H1 (cell line): ENCODE data around the gene CADM2. TPM values are rescaled to one million over a fixed set of nuclear protein-coding genes. Genes with fewer than 3 reads are reported as not detected.

Experiments
- CTCF ChIA-PET: fragments of 300-600 bp; sonication (Branson Sonifier 250); formaldehyde crosslinking; loops from one replicate; lab custom pipeline; 2021; ENCODE audit not compliant: partially characterized antibody; lab: Charles Lee
- POLR2A ChIA-PET: fragments of 300-600 bp; sonication (Branson Sonifier 250); formaldehyde crosslinking; loops from one replicate; lab custom pipeline; 2021; ENCODE audit warnings: inconsistent platforms; ENCODE audit not compliant: partially characterized antibody; lab: Charles Lee
- DNase-seq, 2 experiments: peaks; one replicate each; pipeline versions ENCODE4 v3.0.0 to v3.0.0-alpha.2; 2010 to 2022; ENCODE audit warnings: low spot score in 2 of 2, low read depth in 1 of 2, mixed read lengths in 1 of 2
- FAIRE-seq: peaks from 2 replicates; lab custom pipeline; 2011; peaks lifted over from hg19 to GRCh38; lab: Jason Lieb, UNC
- H2AFZ ChIP-seq: 2 replicates; pipeline ENCODE4 v1.8.1; 2012; ENCODE audit warnings: low read length, inconsistent platforms
- H2AK5ac ChIP-seq: 2 replicates; pipeline ENCODE4 v1.6.1; 2013; ENCODE audit warnings: low read depth, low read length
- H2BK120ac ChIP-seq: replicated peaks from 2 replicates; pipeline ENCODE3; 2013; ENCODE audit warnings: low read depth, low read length, inconsistent platforms
- H2BK12ac ChIP-seq: 2 replicates; pipeline ENCODE4 v1.6.1; 2013; ENCODE audit warnings: low read depth, low read length
- H2BK15ac ChIP-seq: 2 replicates; pipeline ENCODE4 v1.6.1; 2013; ENCODE audit warnings: low read length
- H2BK20ac ChIP-seq: 2 replicates; pipeline ENCODE4 v1.6.1; 2013; ENCODE audit warnings: low read length
- H2BK5ac ChIP-seq: 2 replicates; pipeline ENCODE4 v1.6.1; 2013; ENCODE audit warnings: low read depth, low read length
- H3K14ac ChIP-seq: 2 replicates; pipeline ENCODE4 v1.6.1; 2013; ENCODE audit warnings: inconsistent platforms; ENCODE audit not compliant: insufficient read length
- H3K18ac ChIP-seq: 2 replicates; pipeline ENCODE4 v1.6.1; 2013; ENCODE audit warnings: low read length; ENCODE audit errors: extremely low read depth
- H3K23ac ChIP-seq: 2 replicates; pipeline ENCODE4 v1.6.1; 2013; ENCODE audit warnings: inconsistent platforms; ENCODE audit not compliant: insufficient read length
- H3K23me2 ChIP-seq: 2 replicates; pipeline ENCODE4 v1.6.1; 2013; ENCODE audit warnings: low read depth, low read length
- H3K27ac ChIP-seq: 2 replicates; pipeline ENCODE4 v1.6.1; 2011; ENCODE audit warnings: low read depth, low read length, inconsistent platforms
- H3K27me3 ChIP-seq, 4 experiments: replicated peaks in 1 of 4; 1 replicate in 1 of 4; 2 replicates in 3 of 4; pipeline versions ENCODE4 v1.6.1 to v1.8.1; 2011 to 2013; ENCODE audit warnings: low read length in 3 of 4, mild to moderate bottlenecking in 3 of 4, inconsistent platforms in 2 of 4, mixed read lengths in 2 of 4, moderate library complexity in 1 of 4; ENCODE audit not compliant: control insufficient read depth in 3 of 4, insufficient read depth in 3 of 4; ENCODE audit errors: extremely low read depth in 1 of 4
- H3K36me3 ChIP-seq, 4 experiments: 2 replicates each; pipeline versions ENCODE4 v1.6.1 to v1.8.1; 2011 to 2013; ENCODE audit warnings: mild to moderate bottlenecking in 4 of 4, low read length in 3 of 4, moderate library complexity in 2 of 4, control low read depth in 1 of 4, inconsistent platforms in 1 of 4; ENCODE audit not compliant: insufficient read depth in 4 of 4, control insufficient read depth in 2 of 4
- H3K4ac ChIP-seq: replicated peaks from 2 replicates; pipeline ENCODE3; 2013; ENCODE audit warnings: low read length, low read depth, mixed read lengths, inconsistent platforms; ENCODE audit not compliant: insufficient read length
- H3K4me1 ChIP-seq, 4 experiments: replicated peaks in 1 of 4; 1 replicate in 1 of 4; 2 replicates in 3 of 4; pipeline versions ENCODE4 v1.6.1 to v1.8.1; 2011 to 2013; ENCODE audit warnings: low read length in 3 of 4, inconsistent platforms in 2 of 4, mixed read lengths in 1 of 4; ENCODE audit not compliant: insufficient read depth in 4 of 4, control insufficient read depth in 3 of 4
- H3K4me2 ChIP-seq, 2 experiments: 2 replicates each; pipeline versions ENCODE4 v1.6.1 to v1.8.1; 2011 to 2013; ENCODE audit warnings: low read depth in 2 of 2, low read length in 2 of 2, control low read depth in 1 of 2, inconsistent platforms in 1 of 2, mild to moderate bottlenecking in 1 of 2; ENCODE audit not compliant: insufficient read depth in 1 of 2
- H3K4me3 ChIP-seq, 4 experiments: fragments of 200-600, 300-600 bp in 1 of 4; sonication (generic), shearing (Covaris generic), sonication (Bioruptor Twin) in 1 of 4; 2 replicates each; pipeline versions ENCODE4 v1.5.1 to v1.8.1; 2011 to 2016; ENCODE audit warnings: low read length in 4 of 4, low read depth in 3 of 4, control low read depth in 2 of 4, inconsistent platforms in 2 of 4, mild to moderate bottlenecking in 2 of 4, mixed read lengths in 1 of 4, moderate library complexity in 1 of 4; ENCODE audit not compliant: insufficient read depth in 2 of 4; ENCODE audit errors: extremely low read depth in 1 of 4
- H3K56ac ChIP-seq: replicated peaks from 2 replicates; pipeline ENCODE3; 2013; ENCODE audit warnings: low read depth, mild to moderate bottlenecking, mixed read lengths, low read length, inconsistent platforms; ENCODE audit not compliant: insufficient read length
- H3K79me1 ChIP-seq: 2 replicates; pipeline ENCODE4 v1.6.1; 2013; ENCODE audit warnings: low read depth, low read length, control low read depth
- H3K79me2 ChIP-seq, 2 experiments: 2 replicates each; pipeline versions ENCODE4 v1.6.1 to v1.8.1; 2012 to 2013; ENCODE audit warnings: low read length in 2 of 2, mild to moderate bottlenecking in 2 of 2, inconsistent platforms in 1 of 2; ENCODE audit not compliant: insufficient read depth in 2 of 2, control insufficient read depth in 1 of 2
- H3K9ac ChIP-seq, 4 experiments: replicated peaks in 1 of 4; 1 replicate in 1 of 4; 2 replicates in 3 of 4; pipeline versions ENCODE4 v1.6.1 to v1.8.1; 2011 to 2013; ENCODE audit warnings: low read depth in 3 of 4, low read length in 3 of 4, control low read depth in 2 of 4, mild to moderate bottlenecking in 2 of 4, moderate library complexity in 2 of 4, inconsistent platforms in 1 of 4; ENCODE audit errors: extremely low read depth in 1 of 4
- H3K9me3 ChIP-seq, 2 experiments: 2 replicates each; pipeline versions ENCODE4 v1.6.1 to v1.8.1; 2012 to 2013; ENCODE audit warnings: mild to moderate bottlenecking in 2 of 2, moderate library complexity in 2 of 2, control low read depth in 1 of 2, inconsistent platforms in 1 of 2, low read depth in 1 of 2, low read length in 1 of 2, mixed read lengths in 1 of 2; ENCODE audit not compliant: insufficient read depth in 2 of 2
- H4K20me1 ChIP-seq, 2 experiments: replicated peaks in 1 of 2; 2 replicates each; pipeline versions ENCODE3 to v1.8.1; 2011 to 2013; ENCODE audit warnings: inconsistent platforms in 2 of 2, low read length in 2 of 2, mild to moderate bottlenecking in 1 of 2; ENCODE audit not compliant: insufficient read depth in 2 of 2, control insufficient read depth in 1 of 2
- H4K5ac ChIP-seq: 2 replicates; pipeline ENCODE4 v1.6.1; 2013; ENCODE audit warnings: low read length, low read depth, mixed read lengths, inconsistent platforms; ENCODE audit not compliant: insufficient read length
- H4K8ac ChIP-seq: 2 replicates; pipeline ENCODE4 v1.8.0; 2013; ENCODE audit warnings: mild to moderate bottlenecking, moderate library complexity, low read length, inconsistent platforms; ENCODE audit not compliant: insufficient read depth; ENCODE audit errors: extremely low read depth
- H4K91ac ChIP-seq: replicated peaks from 2 replicates; pipeline ENCODE3; 2013; ENCODE audit warnings: low read length, mixed read lengths, inconsistent platforms; ENCODE audit not compliant: insufficient read length
- ATF2 ChIP-seq: IDR thresholded peaks from 2 replicates; pipeline ENCODE4 v1.6.1; 2012; ENCODE audit warnings: low read length, inconsistent platforms
- CHD1 ChIP-seq: IDR thresholded peaks from 2 replicates; pipeline ENCODE4 v1.6.1; 2012; ENCODE audit warnings: low read depth, low read length, improper control_type of control experiment
- CTBP2 ChIP-seq: IDR thresholded peaks from 2 replicates; pipeline ENCODE4 v1.7.0; 2011; ENCODE audit warnings: borderline replicate concordance, mild to moderate bottlenecking, moderate library complexity, mixed read lengths, low read length; ENCODE audit not compliant: insufficient read depth, insufficient read length
- EZH2 ChIP-seq: fragments of 200-600 bp; sonication (generic); IDR thresholded peaks from 2 replicates; pipeline ENCODE4 v1.7.1; 2012; ENCODE audit warnings: low read depth, mild to moderate bottlenecking, moderate library complexity, low read length, inconsistent platforms; ENCODE audit not compliant: severe bottlenecking
- KDM1A ChIP-seq: fragments of 200-600, 300-600 bp; sonication (generic); IDR thresholded peaks from 2 replicates; pipeline ENCODE4 v1.7.1; 2016; ENCODE audit warnings: mild to moderate bottlenecking, low read length, borderline replicate concordance
- MAFK ChIP-seq: IDR thresholded peaks from 2 replicates; pipeline ENCODE4 v1.6.1; 2012; ENCODE audit warnings: low read depth, mild to moderate bottlenecking, improper control_type of control experiment, low read length
- PHF8 ChIP-seq: fragments of 200-600 bp; sonication (generic); conservative IDR thresholded peaks from 2 replicates; pipeline ENCODE4 v1.7.1; 2012; ENCODE audit warnings: low read depth, mild to moderate bottlenecking, inconsistent platforms, low read length, moderate library complexity
- RAD21 ChIP-seq, 2 experiments: IDR thresholded peaks in 1 of 2; conservative IDR thresholded peaks in 1 of 2; 2 replicates each; pipeline ENCODE4 v1.6.1; 2011; ENCODE audit warnings: low read depth in 2 of 2, low read length in 2 of 2, improper control_type of control experiment in 1 of 2, inconsistent platforms in 1 of 2, mild to moderate bottlenecking in 1 of 2, moderate library complexity in 1 of 2
- RBBP5 ChIP-seq: IDR thresholded peaks from 2 replicates; pipeline ENCODE4 v1.7.1; 2012; ENCODE audit warnings: low read depth, mild to moderate bottlenecking, inconsistent platforms, low read length, moderate library complexity, borderline replicate concordance
- RNF2 ChIP-seq: fragments of 200-900, 300-1000 bp; sonication (generic); IDR thresholded peaks from 2 replicates; pipeline ENCODE4 v1.7.1; 2016; ENCODE audit warnings: borderline replicate concordance, low read depth, mild to moderate bottlenecking, antibody characterized with exemption, low read length; ENCODE audit not compliant: poor library complexity, severe bottlenecking; ENCODE audit errors: missing control alignments
- SAP30 ChIP-seq: fragments of 300-600 bp; sonication (generic); IDR thresholded peaks from 2 replicates; pipeline ENCODE4 v1.7.1; 2012; ENCODE audit warnings: low read length, moderate library complexity, mild to moderate bottlenecking, inconsistent platforms; ENCODE audit not compliant: insufficient read depth, insufficient replicate concordance
- WGBS, 2 experiments: shearing (Covaris generic) in 1 of 2; methylation state at CpG; one replicate each; pipeline versions ENCODE4 v1.1.6 to v1.1.7; 2013 to 2015; ENCODE audit warnings: low lambda C conversion rate in 2 of 2, mixed read lengths in 2 of 2, inconsistent platforms in 1 of 2, low coverage in 1 of 2, missing lambda C conversion rate in 1 of 2; ENCODE audit not compliant: insufficient replicate concordance in 2 of 2, insufficient coverage in 1 of 2, insufficient read length in 1 of 2; ENCODE audit errors: extremely low coverage in 1 of 2, missing lambda C conversion rate in 1 of 2; 5-methylcytosine and 5-hydroxymethylcytosine counted together
- polyA plus RNA-seq, 7 experiments: library from polyadenylated mRNA; depleted of rRNA in 3 of 7; stranded (reverse) in 5 of 7; unstranded in 2 of 7; fragments of >200 nt in 5 of 7; fragments of 200-250 nt in 2 of 7; gene quantifications; 1 replicate in 5 of 7; 2 replicates in 1 of 7; 4 replicates in 1 of 7; pipeline versions ENCODE4 v1.2.1 to v1.2.3, GENCODE V29; 2011 to 2013; ENCODE audit warnings: missing spikeins in 2 of 7, mixed read lengths in 2 of 7
- total RNA-seq: library from RNA; stranded (reverse); fragmentation: NEBNext Ultra II Directional; extraction: Animal tissue kit (Norgen Biotek cat#: 25700); gene quantifications from 2 replicates; pipeline ENCODE4 v1.2.1, GENCODE V29; 2021

Gene CADM2
- total and polyA plus RNA-seq, 2 of the 8 experiments (the other 6 are each of a cell fraction or from before 2014, with no cell fraction given) = 14.9 to 20.9 TPM

DNA sequence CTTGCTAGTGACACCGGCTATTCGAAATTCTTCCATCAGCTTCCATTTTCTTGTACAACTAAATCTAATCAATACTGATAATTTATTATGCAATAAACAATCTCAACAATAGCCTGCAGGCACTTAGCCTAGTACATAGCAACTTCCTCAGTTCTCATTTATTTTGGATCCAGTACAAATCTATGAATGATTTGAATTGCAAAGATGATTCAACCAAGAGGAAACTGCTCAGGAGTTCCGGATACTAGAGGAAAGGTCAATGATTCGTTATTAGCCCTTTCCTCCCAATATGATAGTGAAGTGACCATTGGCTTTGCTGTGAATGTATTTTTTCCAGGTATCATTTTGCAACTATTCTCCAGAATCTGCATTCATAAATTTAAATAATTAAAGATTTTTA lies 827.0 kb downstream of the CADM2 start:
- Histone ChIP-seq H3K9ac (no peak overlapping the region), H3K18ac (no peak overlapping the region), H2BK20ac (no peak overlapping the region), H3K4me1 (no peaks in the 10 kb centered on the region; a peak in 1 of 7 replicates), H2BK15ac (no peak overlapping the region), H3K23me2 (no peaks in the 10 kb centered on the region), H4K5ac (no peak overlapping the region), H3K4me2 (no peak overlapping the region), H2AFZ (no peak overlapping the region), H3K79me1 (no peaks in the 10 kb centered on the region), H2AK5ac (no peak overlapping the region), H3K79me2 (no peaks in the 10 kb centered on the region), H2BK5ac (no peak overlapping the region), H3K9me3 (no peaks in the 10 kb centered on the region), H3K4me3 (no peak overlapping the region), H3K23ac (no peak overlapping the region), H3K4ac (no peak overlapping the region), H2BK120ac (no peak overlapping the region), H3K36me3 (no peaks in the 10 kb centered on the region), H4K91ac (no peak overlapping the region), H3K27me3 (peaks cover 0 to 1% (median 0%) of the 10 kb centered on the region in 4 experiments; a peak in 1 of 7 replicates), H3K56ac (no peak overlapping the region), H3K27ac (no peak overlapping the region), H4K8ac (no peak overlapping the region), H2BK12ac (no peak overlapping the region), H4K20me1 (no peaks in the 10 kb centered on the region), H3K14ac (no peak overlapping the region)
- 92% methylated on average over 4 of the region's 4 CpGs; no CpG with 5 or more reads in 1 of the 2 experiments for whole genome bisulfite sequencing, 2 experiments
- DNase-seq = no peak
- ChIA-PET POLR2A (no interaction called here), CTCF (interaction anchor here (1.0 kb wide), 1 partner anchor 35 kb away, joined by 3 read pairs; no protein-coding TSS in a partner anchor)
- FAIRE-seq = no peak
- TF ChIP-seq CTBP2 = no peak
- no peak for TF ChIP-seq SAP30
- no peak for TF ChIP-seq RNF2
- no peak for TF ChIP-seq CHD1
- TF ChIP-seq RAD21 (IDR thresholded peaks at IDR 0.05 in 1 of 2, conservative IDR thresholded peaks at IDR 0.05 in 1 of 2; ENCODE audit: low read depth in 2 of 2, low read length in 2 of 2) = no peak
- no peak for TF ChIP-seq KDM1A
- TF ChIP-seq MAFK = no peak
- no peak for TF ChIP-seq RBBP5
- TF ChIP-seq PHF8 = no peak
- TF ChIP-seq ATF2 = no peak
- TF ChIP-seq EZH2 = no peak
